Endothelial cell of umbilical vein (primary cell): Measurements from ENCODE around the gene OXNAD1. TPM values are rescaled to one million over a fixed set of nuclear protein-coding genes. Genes with fewer than 3 reads are reported as not detected.

ENCODE experiments used
- BruUV-seq: library from RNA; stranded (reverse); fragments of 400-500 nt; replicated peaks from 2 replicates; lab custom pipeline; 2021; lab: Mats Ljungman, UMichigan
- CTCF ChIA-PET: fragments of 300-600, 350-600 bp; sonication (Branson Sonifier 250); formaldehyde crosslinking; loops from one replicate; lab custom pipeline; 2021; ENCODE audit warnings: antibody characterized with exemption, inconsistent platforms; lab: Charles Lee
- POLR2A ChIA-PET: fragments of 300-600, 350-600 bp; sonication (Branson Sonifier 250); formaldehyde crosslinking; loops from one replicate; lab custom pipeline; 2021; ENCODE audit warnings: antibody characterized with exemption, inconsistent platforms; lab: Charles Lee
- DNase-seq: peaks from one replicate; pipeline ENCODE4 v3.0.0-alpha.2; 2011; ENCODE audit warnings: low read depth, low spot score
- FAIRE-seq: peaks from 2 replicates; lab custom pipeline; 2011; peaks lifted over from hg19 to GRCh38; lab: Jason Lieb, UNC
- H2AFZ ChIP-seq: 2 replicates; pipeline ENCODE4 v1.6.0; 2012; ENCODE audit warnings: low read depth, low read length, control low read depth, inconsistent platforms
- H3K27ac ChIP-seq: 2 replicates; pipeline ENCODE4 v1.5.1; 2011; ENCODE audit warnings: low read depth, mild to moderate bottlenecking, control low read depth, low read length, moderate library complexity; ENCODE audit not compliant: insufficient read depth
- H3K27me3 ChIP-seq, 2 experiments: 2 replicates each; pipeline versions ENCODE4 v1.6.0 to v1.6.1; 2011; ENCODE audit warnings: low read length in 2 of 2, mixed read lengths in 1 of 2; ENCODE audit not compliant: control insufficient read depth in 2 of 2, insufficient read depth in 2 of 2
- H3K36me3 ChIP-seq, 2 experiments: 2 replicates in 1 of 2; 3 replicates in 1 of 2; pipeline ENCODE4 v1.5.1; 2011; ENCODE audit warnings: low read length in 2 of 2, mild to moderate bottlenecking in 1 of 2, moderate library complexity in 1 of 2; ENCODE audit not compliant: control insufficient read depth in 2 of 2, insufficient read depth in 2 of 2; ENCODE audit errors: extremely low read depth in 1 of 2
- H3K4me1 ChIP-seq: 3 replicates; pipeline ENCODE4 v1.5.1; 2011; ENCODE audit warnings: mild to moderate bottlenecking, low read length; ENCODE audit not compliant: control insufficient read depth, insufficient read depth; ENCODE audit errors: extremely low read depth
- H3K4me2 ChIP-seq: 2 replicates; pipeline ENCODE4 v1.6.1; 2011; ENCODE audit warnings: low read length, control low read depth, mixed read lengths; ENCODE audit not compliant: insufficient read depth
- H3K4me3 ChIP-seq, 3 experiments: fragments of 200-600 bp in 1 of 3; sonication (generic), shearing (Covaris generic) in 1 of 3; replicated peaks in 1 of 3; 2 replicates each; pipeline ENCODE4 v1.5.1; 2011 to 2016; ENCODE audit warnings: control low read depth in 3 of 3, low read length in 3 of 3, mild to moderate bottlenecking in 2 of 3, inconsistent platforms in 1 of 3, low read depth in 1 of 3, moderate library complexity in 1 of 3; ENCODE audit not compliant: insufficient read depth in 1 of 3
- H3K79me2 ChIP-seq: 2 replicates; pipeline ENCODE4 v1.6.0; 2012; ENCODE audit warnings: low read length, inconsistent platforms; ENCODE audit not compliant: control insufficient read depth, insufficient read depth
- H3K9ac ChIP-seq: replicated peaks from 2 replicates; pipeline ENCODE3; 2011; ENCODE audit warnings: low read length, control low read depth; ENCODE audit not compliant: insufficient read depth; ENCODE audit errors: extremely low read depth
- H3K9me1 ChIP-seq: replicated peaks from 3 replicates; pipeline ENCODE4 v1.6.0; 2011; ENCODE audit warnings: mild to moderate bottlenecking, low read length; ENCODE audit not compliant: control insufficient read depth, insufficient read depth; ENCODE audit errors: extremely low read depth
- H3K9me3 ChIP-seq: replicated peaks from 2 replicates; pipeline ENCODE4 v1.5.1; 2012; ENCODE audit warnings: low read length, inconsistent platforms; ENCODE audit not compliant: control insufficient read depth, insufficient read depth
- H4K20me1 ChIP-seq: replicated peaks from 2 replicates; pipeline ENCODE3; 2011; ENCODE audit warnings: mild to moderate bottlenecking, low read length; ENCODE audit not compliant: control insufficient read depth, insufficient read depth; ENCODE audit errors: extremely low read depth
- EZH2 ChIP-seq: IDR thresholded peaks from 2 replicates; pipeline ENCODE4 v1.6.1; 2012; ENCODE audit warnings: borderline replicate concordance, low read depth, mild to moderate bottlenecking, moderate library complexity, low read length, inconsistent platforms; ENCODE audit not compliant: severe bottlenecking
- FOS ChIP-seq: IDR thresholded peaks from 2 replicates; pipeline ENCODE4 v1.6.1; 2011; ENCODE audit warnings: mild to moderate bottlenecking, low read length, moderate library complexity, borderline replicate concordance; ENCODE audit not compliant: insufficient read depth
- GATA2 ChIP-seq: IDR thresholded peaks from 2 replicates; pipeline ENCODE4 v1.7.0; 2011; ENCODE audit warnings: low read depth, mild to moderate bottlenecking, moderate library complexity, mixed read lengths, low read length; ENCODE audit not compliant: insufficient read length, insufficient read depth
- JUN ChIP-seq: IDR thresholded peaks from 2 replicates; pipeline ENCODE4 v1.6.1; 2011; ENCODE audit warnings: borderline replicate concordance, low read depth; ENCODE audit not compliant: insufficient read length, insufficient read depth
- MYC ChIP-seq: IDR thresholded peaks from one replicate; pipeline ENCODE4 v1.6.1; 2011; ENCODE audit warnings: mild to moderate bottlenecking, low read depth, low read length
- POLR2A ChIP-seq: IDR thresholded peaks from 2 replicates; pipeline ENCODE4 v1.6.1; 2012; ENCODE audit warnings: low read depth, mild to moderate bottlenecking, control low read depth, low read length
- POLR2AphosphoS5 ChIP-seq: IDR thresholded peaks from 2 replicates; pipeline ENCODE4 v1.6.1; 2012; ENCODE audit warnings: low read depth, mild to moderate bottlenecking, control low read depth, low read length, moderate library complexity; ENCODE audit not compliant: insufficient read depth
- dilution Hi-C: fragments of 300-500 bp; cut with MboI; formaldehyde crosslinking; loops from one replicate; pipeline ENCODE4 v1.15.0; 2019; ENCODE audit warnings: low sequenced_read_pairs; ENCODE audit not compliant: extremely low pct_ligation_motif_present
- intact Hi-C: fragments of 100-400 bp; cut with micrococcal nuclease; formaldehyde crosslinking; loops from one replicate; pipeline ENCODE4 v1.10.0; 2022
- polyA plus RNA-seq, 4 experiments: library from polyadenylated mRNA; depleted of rRNA in 3 of 4; stranded (reverse) in 3 of 4; unstranded in 1 of 4; fragments of >200 nt; gene quantifications; 2 replicates each; pipeline versions ENCODE4 v1.2.1 to v1.2.3, GENCODE V29; 2011 to 2012; ENCODE audit warnings: missing spikeins in 1 of 4
- total RNA-seq: library from RNA; stranded (reverse); gene quantifications from 2 replicates; pipeline ENCODE4 v1.2.3, GENCODE V29; 2021
- TF ChIP-seq, protein P1 (sequence below), 2 donors: IDR thresholded peaks; 1 replicate in 1 of 2; 2 replicates in 1 of 2; pipeline ENCODE4 v1.5.1; 2011; ENCODE audit warnings: low read length in 2 of 2, mild to moderate bottlenecking in 2 of 2, moderate library complexity in 2 of 2, control low read depth in 1 of 2, inconsistent platforms in 1 of 2, low read depth in 1 of 2; ENCODE audit not compliant: insufficient read depth in 1 of 2; ENCODE audit errors: extremely low read depth in 1 of 2
- TF ChIP-seq, protein P2 (sequence below): IDR thresholded peaks from 2 replicates; pipeline ENCODE4 v1.6.1; 2011; ENCODE audit not compliant: insufficient read depth, insufficient read length

OXNAD1 gene
- total and polyA plus RNA-seq, 2 donors (not counting 3 experiments of a cell fraction or from before 2014, with no cell fraction given): 5.5 to 9.7 TPM

DNA sequence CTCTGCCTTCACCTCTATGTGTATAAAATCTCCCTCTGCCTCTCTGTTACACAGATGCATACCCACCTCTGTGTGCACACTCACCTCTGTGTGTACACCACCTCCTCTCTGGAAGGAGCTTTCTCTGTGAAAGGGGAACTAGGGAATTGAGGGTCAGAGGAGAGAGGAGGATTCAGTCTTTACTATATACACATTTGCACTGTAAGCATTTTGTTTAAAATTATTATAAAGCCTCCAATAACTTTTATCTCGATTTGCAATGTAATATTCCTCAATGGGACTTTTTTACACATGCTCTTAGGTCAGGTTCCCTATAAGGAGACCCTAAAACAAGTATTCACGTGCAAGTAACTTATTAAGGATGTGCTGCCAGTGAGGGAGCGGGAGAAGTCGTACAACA, 82.5 kb downstream of the OXNAD1 start:
- CTCF ChIA-PET: interaction anchor here (1.1 kb wide), 1 partner anchor 57 kb away, joined by 3 read pairs; no protein-coding TSS in a partner anchor
- POLR2A ChIA-PET: no interaction called here
- TF ChIP-seq, protein P1, sequence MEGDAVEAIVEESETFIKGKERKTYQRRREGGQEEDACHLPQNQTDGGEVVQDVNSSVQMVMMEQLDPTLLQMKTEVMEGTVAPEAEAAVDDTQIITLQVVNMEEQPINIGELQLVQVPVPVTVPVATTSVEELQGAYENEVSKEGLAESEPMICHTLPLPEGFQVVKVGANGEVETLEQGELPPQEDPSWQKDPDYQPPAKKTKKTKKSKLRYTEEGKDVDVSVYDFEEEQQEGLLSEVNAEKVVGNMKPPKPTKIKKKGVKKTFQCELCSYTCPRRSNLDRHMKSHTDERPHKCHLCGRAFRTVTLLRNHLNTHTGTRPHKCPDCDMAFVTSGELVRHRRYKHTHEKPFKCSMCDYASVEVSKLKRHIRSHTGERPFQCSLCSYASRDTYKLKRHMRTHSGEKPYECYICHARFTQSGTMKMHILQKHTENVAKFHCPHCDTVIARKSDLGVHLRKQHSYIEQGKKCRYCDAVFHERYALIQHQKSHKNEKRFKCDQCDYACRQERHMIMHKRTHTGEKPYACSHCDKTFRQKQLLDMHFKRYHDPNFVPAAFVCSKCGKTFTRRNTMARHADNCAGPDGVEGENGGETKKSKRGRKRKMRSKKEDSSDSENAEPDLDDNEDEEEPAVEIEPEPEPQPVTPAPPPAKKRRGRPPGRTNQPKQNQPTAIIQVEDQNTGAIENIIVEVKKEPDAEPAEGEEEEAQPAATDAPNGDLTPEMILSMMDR (IDR thresholded peaks at IDR 0.05; ENCODE audit: extremely low read depth in 1 of 2, insufficient read depth in 1 of 2, low read depth in 1 of 2, low read length in 2 of 2): no peak
- TF ChIP-seq JUN (no peak), MYC (no peak), POLR2A (no peak), FOS (no peak), GATA2 (no peak), EZH2 (no peak), POLR2AphosphoS5 (no peak)
- TF ChIP-seq, protein P2, sequence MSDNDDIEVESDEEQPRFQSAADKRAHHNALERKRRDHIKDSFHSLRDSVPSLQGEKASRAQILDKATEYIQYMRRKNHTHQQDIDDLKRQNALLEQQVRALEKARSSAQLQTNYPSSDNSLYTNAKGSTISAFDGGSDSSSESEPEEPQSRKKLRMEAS: no peak
- H2AFZ ChIP-seq: no peak overlapping the region
- peaks cover 0 to 2% of the 10 kb centered on the region in 2 experiments for H3K36me3 ChIP-seq
- no peak overlapping the region for H3K9ac ChIP-seq
- no peak overlapping the region for H3K4me2 ChIP-seq
- dilution Hi-C loops: no loop called here
- BruUV-seq: no TSS peak
- DNase-seq (no peak), FAIRE-seq (no peak)
- H3K27me3 ChIP-seq: no peaks in the 10 kb centered on the region
- peaks cover 8% of the 10 kb centered on the region for H3K4me1 ChIP-seq
- H3K4me3 ChIP-seq: no peak overlapping the region
- H3K27ac ChIP-seq: no peak overlapping the region
- H3K79me2 ChIP-seq: no peaks in the 10 kb centered on the region
- H4K20me1 ChIP-seq: no peaks in the 10 kb centered on the region
- intact Hi-C loops: no loop called here
- H3K9me1 ChIP-seq: no peaks in the 10 kb centered on the region
- H3K9me3 ChIP-seq: no peaks in the 10 kb centered on the region
